Measurements from ENCODE around the gene STK32C. TPM values are rescaled to one million over a fixed set of nuclear protein-coding genes. Genes with fewer than 3 reads are reported as not detected.

STK32C gene
- total and polyA plus RNA-seq, 2 donors (not counting 1 experiment from before 2014, with no cell fraction given) = 9.9 to 16.8 TPM

GRCh38 chr10:132336919-132337407 is 29.2 kb upstream of the STK32C start:
- peaks cover 0 to 2% of the 10 kb centered on the region in 2 experiments for H3K36me3 ChIP-seq (replicated peaks in 1 of 2; ENCODE audit: control extremely low read depth in 1 of 2, control insufficient read depth in 1 of 2, extremely low read depth in 1 of 2, insufficient read depth in 2 of 2, low read length in 1 of 2)
- WGBS (ENCODE audit: insufficient coverage) = 27% methylated on average over 14 of the region's 19 CpGs
- H3K9me3 ChIP-seq (ENCODE audit: control extremely low read depth in 1 of 3, control insufficient read depth in 2 of 3, insufficient read depth in 1 of 3, low read length in 2 of 3) = peaks cover 0 to 9% (median 0%) of the 10 kb centered on the region in 3 donors
- peak overlapping the region; percentile 65 for H3K9ac ChIP-seq (ENCODE audit: low read length)
- peak overlapping the region; percentile 36 to 74 (median 53) for H3K4me3 ChIP-seq (ENCODE audit: control extremely low read depth in 1 of 5, extremely low read depth in 1 of 5, insufficient read depth in 1 of 5, low read depth in 2 of 5, low read length in 4 of 5)
- H4K20me1 ChIP-seq (ENCODE audit: control insufficient read depth, insufficient read depth, low read length, poor library complexity, severe bottlenecking) = no peaks in the 10 kb centered on the region
- CTCF ChIA-PET = interaction anchor here (0.5 to 1.6 kb wide), 3 partner anchors 12 to 329 kb away, joined by 3 to 5 read pairs (median 3); no protein-coding TSS in a partner anchor
- ATAC-seq (ENCODE audit: low read depth) (no peak), DNase-seq (peak; percentile 47)
- H3K4me2 ChIP-seq (replicated peaks; ENCODE audit: low read depth, low read length, poor library complexity, severe bottlenecking) = peak overlapping the region; percentile 80
- intact Hi-C loops (cut with micrococcal nuclease) = no loop called here
- Mint-ChIP-seq H3K27me3 (no peaks in the 10 kb centered on the region), H3K9me3 (ENCODE audit: insufficient read depth) (no peaks in the 10 kb centered on the region), H3K4me1 (peaks cover 44% of the 10 kb centered on the region), H3K4me3 (peak overlapping the region; percentile 80), H3K27ac (peak overlapping the region; percentile 43)
- no peaks in the 10 kb centered on the region for H3K27me3 ChIP-seq (replicated peaks in 1 of 4; ENCODE audit: control extremely low read depth in 1 of 4, control insufficient read depth in 3 of 4, insufficient read depth in 4 of 4, low read length in 3 of 4)
- no peak for TF ChIP-seq EZH2 (IDR thresholded peaks at IDR 0.05; ENCODE audit: borderline replicate concordance, insufficient read depth, low read depth, low read length, poor library complexity, severe bottlenecking)
- TF ChIP-seq, protein P1, sequence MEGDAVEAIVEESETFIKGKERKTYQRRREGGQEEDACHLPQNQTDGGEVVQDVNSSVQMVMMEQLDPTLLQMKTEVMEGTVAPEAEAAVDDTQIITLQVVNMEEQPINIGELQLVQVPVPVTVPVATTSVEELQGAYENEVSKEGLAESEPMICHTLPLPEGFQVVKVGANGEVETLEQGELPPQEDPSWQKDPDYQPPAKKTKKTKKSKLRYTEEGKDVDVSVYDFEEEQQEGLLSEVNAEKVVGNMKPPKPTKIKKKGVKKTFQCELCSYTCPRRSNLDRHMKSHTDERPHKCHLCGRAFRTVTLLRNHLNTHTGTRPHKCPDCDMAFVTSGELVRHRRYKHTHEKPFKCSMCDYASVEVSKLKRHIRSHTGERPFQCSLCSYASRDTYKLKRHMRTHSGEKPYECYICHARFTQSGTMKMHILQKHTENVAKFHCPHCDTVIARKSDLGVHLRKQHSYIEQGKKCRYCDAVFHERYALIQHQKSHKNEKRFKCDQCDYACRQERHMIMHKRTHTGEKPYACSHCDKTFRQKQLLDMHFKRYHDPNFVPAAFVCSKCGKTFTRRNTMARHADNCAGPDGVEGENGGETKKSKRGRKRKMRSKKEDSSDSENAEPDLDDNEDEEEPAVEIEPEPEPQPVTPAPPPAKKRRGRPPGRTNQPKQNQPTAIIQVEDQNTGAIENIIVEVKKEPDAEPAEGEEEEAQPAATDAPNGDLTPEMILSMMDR (IDR thresholded peaks at IDR 0.05) = no peak
- H3K79me2 ChIP-seq (ENCODE audit: control insufficient read depth, insufficient read depth, low read length) = no peaks in the 10 kb centered on the region
- H3K27ac ChIP-seq (ENCODE audit: low read length in 2 of 2) = peak overlapping the region in 1 of 2 donors; percentile 37
- peaks cover 38 to 48% of the 10 kb centered on the region in 2 donors for H3K4me1 ChIP-seq (ENCODE audit: control insufficient read depth in 2 of 2, insufficient read depth in 2 of 2, low read length in 2 of 2)
- H2AFZ ChIP-seq (ENCODE audit: insufficient read depth, low read depth, low read length, poor library complexity, severe bottlenecking) = peak overlapping the region; percentile 88
- POLR2A ChIA-PET = interaction anchor here (0.8 kb wide), 1 partner anchor 29 kb away, joined by 3 read pairs; the partner anchor contains the start of gene STK32C

- no peaks in the 10 kb centered on the region for H4K20me1 ChIP-seq (ENCODE audit: control insufficient read depth, insufficient read depth, low read length, poor library complexity, severe bottlenecking)
- H3K27me3 ChIP-seq (replicated peaks in 1 of 4; ENCODE audit: control extremely low read depth in 1 of 4, control insufficient read depth in 3 of 4, insufficient read depth in 4 of 4, low read length in 3 of 4) = no peaks in the 10 kb centered on the region
- no peaks in the 10 kb centered on the region for H3K9me3 Mint-ChIP-seq (ENCODE audit: insufficient read depth)
- H3K36me3 ChIP-seq (replicated peaks in 1 of 2; ENCODE audit: control extremely low read depth in 1 of 2, control insufficient read depth in 1 of 2, extremely low read depth in 1 of 2, insufficient read depth in 2 of 2, low read length in 1 of 2) = peaks cover 0 to 2% of the 10 kb centered on the region in 2 experiments
- 60% methylated on average over 10 of the region's 11 CpGs for WGBS (ENCODE audit: insufficient coverage)
- ChIA-PET POLR2A (interaction anchor here (0.8 kb wide), 1 partner anchor 28 kb away, joined by 3 read pairs; the partner anchor contains the start of gene STK32C), CTCF (interaction anchor here (1.4 kb wide), 1 partner anchor 13 kb away, joined by 3 read pairs; no protein-coding TSS in a partner anchor)
- H3K9ac ChIP-seq (ENCODE audit: low read length) = peak overlapping the region; percentile 65
- ATAC-seq (ENCODE audit: low read depth) (no peak), DNase-seq (no peak)
- peak overlapping the region; percentile 80 for H3K4me2 ChIP-seq (replicated peaks; ENCODE audit: low read depth, low read length, poor library complexity, severe bottlenecking)
- H3K9me3 ChIP-seq (ENCODE audit: control extremely low read depth in 1 of 3, control insufficient read depth in 2 of 3, insufficient read depth in 1 of 3, low read length in 2 of 3) = peaks cover 0 to 5% (median 0%) of the 10 kb centered on the region in 3 donors
- H3K79me2 ChIP-seq (ENCODE audit: control insufficient read depth, insufficient read depth, low read length) = peaks cover 4% of the 10 kb centered on the region
- H2AFZ ChIP-seq (ENCODE audit: insufficient read depth, low read depth, low read length, poor library complexity, severe bottlenecking) = peak overlapping the region; percentile 88
- H3K27ac ChIP-seq (ENCODE audit: low read length in 2 of 2) = peak overlapping the region in 1 of 2 donors; percentile 53
- H3K27ac Mint-ChIP-seq = peak overlapping the region; percentile 17
- H3K4me3 Mint-ChIP-seq = peak overlapping the region; percentile 55
- H3K27me3 Mint-ChIP-seq = no peaks in the 10 kb centered on the region
- H3K4me1 Mint-ChIP-seq = peaks cover 50% of the 10 kb centered on the region
- peaks cover 38 to 50% of the 10 kb centered on the region in 2 donors for H3K4me1 ChIP-seq (ENCODE audit: control insufficient read depth in 2 of 2, insufficient read depth in 2 of 2, low read length in 2 of 2)
- intact Hi-C loops (cut with micrococcal nuclease) = no loop called here
- peak overlapping the region in 4 of 5 experiments; percentile 36 to 74 (median 54) for H3K4me3 ChIP-seq (ENCODE audit: control extremely low read depth in 1 of 5, extremely low read depth in 1 of 5, insufficient read depth in 1 of 5, low read depth in 2 of 5, low read length in 4 of 5)
- TF ChIP-seq, protein P1 (IDR thresholded peaks at IDR 0.05) = no peak
- TF ChIP-seq EZH2 (IDR thresholded peaks at IDR 0.05; ENCODE audit: borderline replicate concordance, insufficient read depth, low read depth, low read length, poor library complexity, severe bottlenecking) = no peak
Measured at GRCh38 chr10:132336064-132336746, 28.5 kb upstream of the STK32C start.

Data from B cell (primary cell).